D721Med (cell line): ENCODE results near the gene EIF3L.

Experiments used
- DNase-seq: peaks from one replicate; pipeline ENCODE4 v3.0.0; 2011; ENCODE audit warnings: low spot score; ENCODE audit not compliant: insufficient read length
- FAIRE-seq: peaks from 2 replicates; lab custom pipeline; 2011; peaks lifted over from hg19 to GRCh38; lab: Jason Lieb, UNC
- CTCF ChIP-seq: IDR thresholded peaks from 2 replicates; pipeline ENCODE4 v1.5.1; 2012; ENCODE audit warnings: mild to moderate bottlenecking, control low read depth; ENCODE audit not compliant: insufficient read depth; ENCODE audit errors: missing control alignments

EIF3L gene

GRCh38 chr22:37846433-37846832, 2.8 kb upstream of the EIF3L start:
- FAIRE-seq = no peak
- DNase-seq = no peak
- TF ChIP-seq CTCF = no peak

GRCh38 chr22:37848587-37849088, 581 bp upstream of the EIF3L start:
- no peak for TF ChIP-seq CTCF
- FAIRE-seq (no peak), DNase-seq (no peak)

- DNase-seq (no peak), FAIRE-seq (no peak)
- TF ChIP-seq CTCF = no peak
Measured at GRCh38 chr22:37850801-37851200, 1.6 kb downstream of the EIF3L start.

- no peak for TF ChIP-seq CTCF
- FAIRE-seq (no peak), DNase-seq (no peak)
Measured at GRCh38 chr22:37852418-37852817, 3.2 kb downstream of the EIF3L start.

GRCh38 chr22:37854946-37855345, 5.7 kb downstream of the EIF3L start:
- DNase-seq (no peak), FAIRE-seq (no peak)
- TF ChIP-seq CTCF = no peak

- FAIRE-seq = no peak
- no peak for DNase-seq
- no peak for TF ChIP-seq CTCF
Measured at GRCh38 chr22:37855462-37855861, 6.2 kb downstream of the EIF3L start.

- DNase-seq (no peak), FAIRE-seq (no peak)
- no peak for TF ChIP-seq CTCF
Measured at GRCh38 chr22:37860796-37861421, 11.7 kb downstream of the EIF3L start.
